Stimulated activated CD8-positive, alpha-beta memory T cell treated with anti-CD3 and anti-CD28 coated beads, Interleukin-4, amount 100 ng/mL, for 24 hours (primary cell): Measurements from ENCODE around the gene TMEM47.

ENCODE experiments used
- DNase-seq: peaks from one replicate; pipeline ENCODE4 v3.0.0-alpha.2; 2020; ENCODE audit warnings: low read depth

Gene TMEM47

DNA sequence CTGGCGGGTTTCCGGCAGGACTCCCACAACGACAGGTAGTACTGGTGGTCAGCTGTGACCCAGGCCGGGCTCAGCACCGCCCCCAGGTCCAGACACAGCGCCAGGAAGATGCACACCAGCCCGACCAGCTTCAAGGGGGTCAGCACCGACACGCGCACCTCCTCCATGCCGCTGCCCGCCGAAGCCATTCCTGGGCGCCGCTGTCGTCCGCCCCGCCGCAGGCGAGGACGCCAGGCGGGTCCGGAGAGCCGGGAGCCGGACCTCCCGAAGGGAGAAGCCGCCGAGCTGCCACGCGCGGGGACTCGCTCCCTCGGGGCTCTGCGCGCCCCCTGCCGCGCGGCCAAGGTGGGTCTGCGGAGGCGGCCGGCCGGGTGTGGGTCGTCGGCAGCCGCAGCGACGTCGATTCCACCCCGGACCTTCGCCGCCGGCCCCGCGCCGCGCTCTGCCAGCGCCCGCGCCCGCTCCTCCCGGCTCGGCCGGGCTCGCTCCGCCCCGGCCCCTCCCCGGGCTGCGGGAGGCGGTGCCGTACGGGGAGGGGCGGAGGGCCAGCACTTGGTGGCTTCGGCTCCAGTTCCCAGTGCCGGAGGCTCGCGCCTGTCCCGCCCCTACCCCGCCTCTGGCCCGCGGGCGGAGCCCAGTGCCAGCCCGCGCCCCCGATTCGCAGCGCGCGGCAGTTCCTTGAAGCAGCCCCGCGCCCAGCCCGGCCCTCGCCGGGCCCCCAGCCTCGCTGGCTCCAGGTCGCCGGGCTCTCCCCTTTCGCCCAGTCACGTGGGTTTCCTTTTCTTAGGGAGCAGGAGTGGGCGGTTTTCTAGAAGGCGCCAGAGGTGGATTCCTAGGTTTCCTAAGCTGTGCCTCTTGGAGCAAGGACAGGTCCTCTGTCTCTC lies at the start of gene TMEM47:
TMEM47 (minus strand) TSS at position 444 of the 884 bp plus-strand sequence; CDS start at position 188, 256 bp downstream.
- no peak for DNase-seq

DNA sequence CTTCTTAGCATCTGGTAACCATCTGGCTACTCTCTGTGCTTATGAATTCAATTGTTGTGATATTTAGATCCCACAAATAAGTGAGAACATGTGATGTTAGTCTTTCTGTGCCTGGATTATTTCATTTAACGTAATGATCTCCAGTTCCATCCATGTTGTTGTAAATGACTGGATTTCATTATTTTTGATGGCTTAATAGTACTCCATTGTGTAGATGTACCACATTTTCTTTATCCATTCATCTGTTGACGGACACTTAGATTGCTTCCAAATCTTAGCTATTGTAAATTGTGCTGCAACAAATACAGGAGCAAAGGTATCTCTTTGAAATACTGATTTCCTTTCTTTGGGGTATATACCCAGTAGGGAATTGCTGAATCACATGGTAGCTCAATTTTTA lies 30.0 kb upstream of the TMEM47 start:
- DNase-seq, result no peak

DNA sequence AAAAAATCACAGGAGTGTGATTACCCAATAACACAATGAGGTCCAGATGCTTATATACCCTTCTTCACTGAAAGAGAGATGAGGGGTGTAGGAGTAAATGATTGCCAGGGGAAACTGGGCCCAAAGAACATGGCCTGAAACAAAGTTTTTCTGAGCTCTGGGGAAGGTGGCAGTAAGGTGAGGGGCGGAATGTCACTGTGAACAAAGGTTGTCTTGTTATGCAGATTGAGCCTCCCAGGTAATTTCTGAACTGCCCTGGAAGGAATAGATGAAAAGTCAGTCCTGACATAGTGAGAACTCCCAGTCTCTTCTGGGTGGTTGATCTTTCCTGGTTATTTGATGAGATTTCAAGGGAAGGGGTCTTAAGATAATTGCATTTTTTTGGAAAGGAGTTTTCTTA lies 2.5 kb upstream of the TMEM47 start:
- DNase-seq, result no peak

DNA sequence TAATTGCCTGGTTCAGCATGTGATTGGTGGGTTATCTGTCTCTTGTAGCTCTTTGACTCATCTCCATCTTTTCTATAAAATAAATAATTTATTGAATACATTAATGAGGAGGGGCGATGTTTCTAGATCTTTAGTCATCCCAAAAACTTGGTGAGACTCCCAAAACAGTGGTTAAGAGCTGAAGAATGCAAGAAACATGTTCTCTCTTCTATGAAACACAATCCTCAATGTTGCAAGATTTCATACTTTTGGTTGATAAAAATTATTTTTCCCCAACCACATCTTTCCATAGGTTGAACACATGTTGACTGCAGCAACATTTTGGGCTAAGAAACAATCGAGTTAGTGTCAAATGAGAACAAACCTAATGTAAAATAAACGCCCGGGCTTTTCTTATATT lies 1.2 kb upstream of the TMEM47 start:
- no peak for DNase-seq

DNA sequence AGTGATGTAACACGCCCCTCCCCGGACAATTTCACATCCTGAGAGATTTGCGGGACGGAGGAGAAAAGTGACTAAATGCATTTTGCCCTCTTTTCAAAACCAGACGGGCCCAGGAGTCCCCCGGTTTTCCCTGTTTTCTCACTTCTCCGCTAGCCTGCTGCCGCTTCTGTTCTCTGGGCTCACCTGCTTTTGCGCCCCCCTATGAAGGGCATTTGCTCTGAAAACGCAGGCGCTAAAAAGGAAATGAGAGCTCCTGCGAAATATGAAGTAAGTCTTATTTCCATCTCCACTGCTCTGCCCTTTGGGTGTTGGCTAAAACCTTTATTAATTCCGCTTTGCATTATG lies 613 bp upstream of the TMEM47 start:
- no peak for DNase-seq

DNA sequence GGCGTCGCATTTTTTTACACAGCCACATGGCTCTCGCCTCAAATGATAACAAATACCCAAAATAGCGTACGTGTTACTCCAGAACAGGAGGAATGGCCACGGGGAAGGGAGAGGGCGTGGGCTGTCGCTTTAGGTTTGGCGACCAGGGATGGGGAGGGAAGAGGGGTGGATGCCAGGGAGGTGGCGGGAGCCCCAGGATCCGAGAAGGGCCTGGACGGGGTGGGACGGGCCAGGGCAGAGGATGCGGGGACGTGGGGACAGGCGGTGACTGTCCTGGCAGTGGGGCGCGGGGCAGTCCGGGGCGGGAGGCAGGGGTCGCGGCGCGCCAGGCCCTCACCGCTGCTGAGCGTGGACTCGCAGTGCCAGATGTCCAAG lies 631 bp downstream of the TMEM47 start:
- DNase-seq, result no peak

DNA sequence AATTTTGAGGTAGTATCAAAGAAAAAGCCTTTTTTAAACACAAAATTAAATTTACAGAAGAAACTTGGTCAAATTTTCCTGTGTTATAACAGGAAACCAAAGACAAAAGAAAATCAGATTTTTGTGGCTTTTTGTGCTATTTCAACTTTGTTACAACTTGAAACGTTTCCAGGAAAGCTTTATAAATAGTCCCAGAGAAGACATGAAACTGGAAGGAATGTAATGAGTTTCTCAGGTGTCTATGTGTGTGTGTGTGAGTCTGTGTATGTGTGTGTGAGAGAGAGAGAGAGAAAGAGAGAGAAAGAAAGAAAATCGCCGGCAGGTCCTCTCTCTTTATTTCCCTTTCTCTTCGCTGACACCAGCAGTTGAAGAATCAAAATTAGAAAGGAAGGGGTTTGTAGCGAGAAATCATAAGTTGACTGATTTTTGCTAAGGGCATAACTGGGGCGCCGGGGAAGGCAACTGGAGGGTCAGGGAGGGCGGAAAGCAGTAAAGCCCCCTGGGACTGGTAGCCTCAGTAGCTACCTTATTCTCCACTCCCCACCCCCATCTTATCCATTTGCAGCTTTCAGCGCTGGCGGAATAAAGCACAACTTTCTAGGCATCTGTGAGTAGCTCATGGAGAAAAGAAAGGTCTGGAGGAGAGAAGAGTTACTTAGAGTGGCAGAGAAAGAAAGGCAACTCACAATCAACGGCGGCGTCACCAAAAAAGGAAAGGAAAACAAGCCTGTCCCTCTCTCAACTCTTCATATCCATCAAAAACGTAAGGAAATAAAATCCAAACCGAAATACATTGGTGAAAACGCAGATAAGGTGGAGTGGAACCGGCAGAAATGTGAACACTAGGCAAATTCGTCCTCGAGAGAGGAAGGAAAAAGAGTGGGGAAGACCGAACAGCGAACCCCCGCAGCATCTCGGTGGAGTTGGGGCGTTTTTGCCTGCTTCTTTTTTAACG lies 1.3 kb downstream of the TMEM47 start:
- no peak for DNase-seq

DNA sequence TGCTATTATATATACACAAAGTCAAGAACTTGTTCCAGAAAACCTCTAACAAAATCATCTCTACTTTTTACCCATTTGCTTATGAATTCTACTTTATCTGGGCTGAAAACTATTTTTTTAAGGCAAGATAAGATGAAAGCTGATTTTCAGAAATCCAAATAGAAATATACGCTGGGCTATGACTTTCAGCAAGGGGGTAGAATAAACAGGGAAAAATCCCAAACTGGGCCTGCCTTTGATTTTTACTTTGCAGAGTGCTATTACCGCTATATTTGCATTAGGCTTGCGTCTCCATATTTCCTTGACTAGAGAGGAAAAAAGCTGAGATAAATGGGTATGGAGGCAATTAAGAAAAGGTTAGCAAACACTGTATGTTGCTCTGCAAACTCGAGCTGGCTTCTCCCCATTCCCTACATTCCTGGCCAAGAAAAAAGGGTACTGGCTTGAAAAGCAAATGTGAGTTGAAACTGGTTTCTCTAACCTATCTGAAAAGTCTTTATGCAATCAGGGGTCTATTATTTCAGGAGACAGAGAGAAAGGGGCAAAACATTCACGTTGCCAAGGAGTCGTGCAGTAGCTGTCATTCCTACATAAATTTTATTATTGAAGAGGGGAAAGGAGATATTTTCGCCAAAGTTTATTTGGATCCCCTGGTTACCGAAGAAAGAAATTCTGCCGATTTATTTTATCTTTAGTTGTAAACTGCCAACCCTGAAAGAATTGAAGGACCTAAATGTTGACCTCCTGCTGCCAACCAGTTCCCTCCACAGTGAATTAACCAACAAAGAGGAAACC lies 2.2 kb downstream of the TMEM47 start:
- DNase-seq, result no peak

DNA sequence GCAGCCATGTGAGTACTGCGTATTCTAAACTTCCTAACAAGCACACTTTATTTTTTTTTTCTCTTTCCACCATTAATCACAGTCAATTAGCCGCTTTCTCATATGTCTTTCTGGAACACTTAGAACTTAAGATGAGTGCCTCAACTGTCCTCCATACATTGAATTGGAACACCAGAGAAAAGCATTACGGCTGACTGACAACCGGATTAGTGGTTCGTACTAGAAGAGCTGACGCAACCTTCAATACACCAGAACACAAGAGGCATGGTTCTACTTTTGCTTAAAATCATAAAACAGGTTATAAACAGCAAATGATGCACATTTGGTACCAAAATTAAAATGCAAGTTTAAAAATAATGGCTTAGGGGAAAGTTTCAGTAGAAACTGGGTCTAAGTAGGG lies 3.3 kb downstream of the TMEM47 start:
- DNase-seq, result no peak

DNA sequence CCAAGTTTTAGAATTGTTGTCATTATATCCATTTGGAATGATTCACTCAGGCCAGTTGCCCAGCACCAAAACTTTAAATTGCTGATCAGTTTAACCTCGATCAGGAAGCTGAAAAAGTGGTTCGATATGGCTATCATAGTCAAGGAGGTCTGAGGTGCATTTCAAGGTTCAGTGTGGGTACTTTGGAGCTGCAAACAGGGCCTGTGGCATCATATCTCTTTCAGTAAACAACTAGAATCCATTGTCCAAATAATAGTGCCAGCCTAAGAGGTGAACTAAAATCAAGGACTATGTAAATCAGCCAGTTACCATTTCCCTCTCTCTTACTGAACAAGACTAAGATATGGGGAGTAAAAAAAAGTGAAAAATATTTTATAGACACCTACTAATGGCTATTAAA lies 14.2 kb downstream of the TMEM47 start:
- DNase-seq, result no peak

DNA sequence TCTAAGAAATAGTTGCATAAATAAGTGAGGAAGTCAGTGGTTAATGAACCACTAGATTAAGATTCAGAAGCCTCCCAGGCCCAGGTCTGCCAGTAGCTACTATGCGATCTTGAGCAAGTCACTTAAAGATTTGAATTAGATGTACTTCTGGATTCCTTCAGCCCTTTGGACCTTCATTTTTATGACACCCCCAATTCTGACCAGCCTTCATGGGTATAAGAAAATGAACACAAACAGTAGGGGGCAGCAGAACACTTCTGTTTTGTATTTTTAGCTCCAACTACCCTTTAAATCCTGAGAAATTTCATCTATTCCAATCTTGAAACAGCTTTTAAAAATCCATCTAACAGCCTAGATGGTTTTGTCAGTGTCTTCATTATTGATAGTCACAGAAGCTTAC lies 19.0 kb downstream of the TMEM47 start:
- no peak for DNase-seq

DNA sequence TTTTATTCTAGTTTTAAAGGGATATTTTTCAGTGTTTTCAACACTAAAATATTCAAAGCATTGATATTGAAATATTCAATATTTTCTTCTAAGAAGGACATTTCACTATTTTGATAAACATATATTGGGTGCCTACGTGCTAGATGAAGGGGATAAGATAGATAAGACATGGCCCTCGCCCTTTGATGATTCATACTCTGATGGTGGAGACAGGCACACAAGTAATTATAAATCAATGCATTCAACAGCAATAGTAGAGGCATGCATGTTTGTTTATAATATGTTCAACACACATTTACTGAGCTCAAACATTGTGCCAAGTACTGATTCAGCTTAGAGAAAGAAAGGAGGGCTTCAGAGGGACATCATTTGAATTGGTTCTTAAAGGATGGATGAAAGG lies 22.7 kb downstream of the TMEM47 start:
- DNase-seq, result no peak

DNA sequence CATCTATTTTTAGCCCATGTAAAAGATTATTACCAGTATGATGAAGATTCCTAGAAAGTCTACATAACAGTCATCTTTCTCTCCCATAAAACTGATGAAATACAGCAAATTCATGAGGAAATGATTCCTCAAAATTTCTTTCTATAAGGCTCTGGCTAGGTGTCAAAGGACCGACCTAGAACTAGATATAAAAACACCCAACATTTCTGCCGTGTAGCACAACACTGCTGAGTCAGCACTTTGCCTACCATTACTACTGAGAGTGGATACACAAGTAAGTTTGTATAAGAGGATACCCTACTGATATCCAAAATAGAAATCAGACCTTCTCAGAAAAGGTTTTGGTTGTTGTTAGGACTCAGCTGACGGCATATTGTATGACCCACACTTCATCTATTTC lies 24.7 kb downstream of the TMEM47 start:
- DNase-seq, result no peak

DNA sequence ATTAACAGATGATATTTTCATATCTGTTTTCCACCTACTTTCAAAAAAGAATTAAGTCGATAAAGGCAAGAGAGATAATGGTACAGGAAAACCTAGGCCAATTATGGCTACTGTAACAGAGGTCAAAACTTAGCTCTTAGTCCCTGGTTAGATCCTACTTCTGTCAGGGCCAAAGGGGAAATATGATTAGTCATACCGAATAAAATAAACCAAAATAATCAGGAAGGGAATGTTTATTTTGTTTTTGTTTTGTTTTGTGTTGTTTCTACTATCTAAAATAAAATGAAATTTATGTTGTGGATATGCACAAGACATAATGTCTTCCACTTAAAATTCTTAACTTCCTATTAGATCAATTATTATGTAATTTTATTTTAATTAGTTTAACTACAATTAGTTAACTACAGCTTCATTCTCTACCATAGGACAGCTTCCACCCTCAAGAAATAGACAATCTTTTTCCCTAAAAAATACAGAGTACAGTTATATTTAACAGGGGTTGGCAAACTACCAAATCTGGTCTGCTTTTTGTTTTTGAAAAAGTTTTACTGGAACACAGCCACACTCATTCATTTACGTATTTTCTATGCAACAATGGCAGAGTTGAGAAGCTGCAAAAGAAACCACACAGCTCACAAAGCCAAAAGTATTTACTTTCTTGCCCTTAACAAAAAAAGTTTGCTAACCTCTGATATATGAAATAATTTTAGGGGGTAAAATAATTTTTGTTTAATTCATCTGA lies 25.4 kb downstream of the TMEM47 start:
- no peak for DNase-seq

DNA sequence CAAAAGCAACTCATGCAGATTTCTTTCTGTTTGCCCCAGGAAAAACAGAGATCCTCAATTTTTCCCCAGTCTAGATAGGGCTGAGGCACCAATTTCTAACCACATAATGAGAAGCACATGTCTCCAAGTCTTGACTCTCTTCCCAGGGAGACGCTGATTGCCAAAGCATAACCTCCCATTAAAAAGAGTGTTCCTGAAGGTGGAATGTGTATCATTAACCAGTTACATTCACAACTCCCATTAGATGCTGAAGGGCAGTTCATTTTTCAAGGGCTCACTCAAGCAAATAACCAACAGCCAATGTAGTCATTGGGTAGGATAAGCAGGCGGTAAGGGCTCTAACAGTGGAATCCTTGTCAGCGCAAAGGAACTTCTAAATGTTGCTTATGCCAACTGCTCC lies 27.5 kb downstream of the TMEM47 start:
- DNase-seq, result no peak

DNA sequence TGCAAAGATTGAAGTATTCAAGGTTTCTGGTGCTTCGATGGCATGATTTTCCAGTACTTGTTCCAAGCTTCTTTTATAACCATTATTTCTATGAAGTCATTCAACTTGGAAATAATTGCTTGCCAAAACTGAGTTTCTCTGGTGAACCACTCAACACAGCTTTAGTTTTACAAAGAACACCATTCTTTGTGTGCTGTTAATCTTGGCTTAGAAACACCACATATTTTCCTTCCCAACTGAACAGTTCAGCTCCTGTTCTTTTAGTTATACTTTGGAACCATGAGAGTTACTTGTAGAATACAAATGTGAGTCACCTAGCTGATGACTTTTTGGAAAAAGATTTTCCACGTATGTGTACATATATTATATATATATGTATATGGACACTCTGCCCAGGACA lies 32.7 kb downstream of the TMEM47 start:
- DNase-seq, result no peak

DNA sequence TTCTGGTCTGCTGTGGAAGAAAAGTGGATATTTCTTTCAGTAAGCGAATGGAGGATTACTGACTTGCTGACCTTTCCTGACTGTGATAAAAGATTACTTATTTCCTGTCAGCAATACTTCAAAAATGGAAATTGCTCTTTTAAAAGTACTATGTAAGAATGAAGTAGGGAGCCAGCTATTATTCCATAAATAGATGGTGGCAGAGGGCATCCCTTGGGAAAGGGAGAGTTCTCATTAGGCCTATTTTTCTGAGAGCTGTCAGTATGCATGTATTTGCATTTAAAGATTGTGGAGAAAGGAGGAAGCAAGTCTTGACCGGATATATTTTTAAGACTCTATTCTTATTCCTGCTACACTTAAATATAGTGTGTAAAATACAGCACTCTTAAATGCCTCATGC lies 37.2 kb downstream of the TMEM47 start:
- DNase-seq, result no peak

DNA sequence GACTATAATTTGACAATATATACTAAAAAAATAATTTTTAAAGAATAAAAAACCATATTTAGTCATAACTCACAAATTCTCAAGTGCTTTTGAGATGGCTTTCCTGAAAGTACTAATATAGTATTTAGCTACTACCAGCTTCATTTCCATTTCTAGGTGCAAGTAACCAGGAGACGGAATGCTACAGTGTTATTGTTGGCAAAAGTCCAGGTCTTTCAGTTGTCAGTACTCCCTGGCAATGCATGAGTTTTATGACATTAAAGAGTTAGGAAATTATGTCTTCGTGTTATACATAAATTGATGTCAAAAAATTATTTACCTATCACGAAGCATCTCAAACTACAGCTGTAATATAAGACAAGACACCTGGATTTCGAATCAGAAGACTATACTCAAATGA lies 45.0 kb downstream of the TMEM47 start:
- no peak for DNase-seq

DNA sequence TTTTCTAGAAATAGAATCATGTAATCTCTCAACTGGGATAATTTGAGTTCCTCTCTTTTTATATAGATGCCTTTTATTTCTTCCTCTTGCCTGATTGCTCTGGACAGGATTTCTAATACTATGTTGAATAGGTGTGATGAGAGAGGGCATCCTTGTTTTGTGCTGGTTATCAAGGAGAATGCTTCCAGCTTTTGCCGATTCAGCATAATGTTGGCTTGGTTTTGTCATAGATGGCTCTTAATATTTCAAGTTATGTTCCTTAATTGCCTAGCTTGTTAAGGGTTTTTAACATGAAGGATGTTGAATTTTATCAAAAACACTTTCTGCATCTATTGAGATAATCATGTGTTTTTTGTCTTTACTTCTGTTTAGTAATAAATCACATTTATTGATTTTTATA lies 58.7 kb downstream of the TMEM47 start:
- no peak for DNase-seq

DNA sequence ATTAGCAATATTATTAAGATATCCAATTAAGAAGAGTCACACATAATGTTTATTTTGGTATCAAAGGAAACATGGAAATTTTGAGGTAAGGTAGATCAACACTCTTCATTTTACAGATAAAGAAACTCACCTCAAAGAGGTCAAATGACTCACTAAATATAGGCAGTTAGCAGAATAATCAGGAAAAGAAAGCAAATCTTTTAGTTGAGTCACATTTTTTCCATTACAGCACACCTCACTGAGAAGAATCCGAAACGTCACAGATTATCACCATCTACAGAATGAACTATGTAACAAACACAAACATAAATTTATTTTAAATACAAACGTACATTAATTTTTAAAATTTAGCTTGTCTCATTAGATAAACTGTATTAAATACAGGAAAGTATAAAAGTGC lies 70.1 kb downstream of the TMEM47 start:
- no peak for DNase-seq

DNA sequence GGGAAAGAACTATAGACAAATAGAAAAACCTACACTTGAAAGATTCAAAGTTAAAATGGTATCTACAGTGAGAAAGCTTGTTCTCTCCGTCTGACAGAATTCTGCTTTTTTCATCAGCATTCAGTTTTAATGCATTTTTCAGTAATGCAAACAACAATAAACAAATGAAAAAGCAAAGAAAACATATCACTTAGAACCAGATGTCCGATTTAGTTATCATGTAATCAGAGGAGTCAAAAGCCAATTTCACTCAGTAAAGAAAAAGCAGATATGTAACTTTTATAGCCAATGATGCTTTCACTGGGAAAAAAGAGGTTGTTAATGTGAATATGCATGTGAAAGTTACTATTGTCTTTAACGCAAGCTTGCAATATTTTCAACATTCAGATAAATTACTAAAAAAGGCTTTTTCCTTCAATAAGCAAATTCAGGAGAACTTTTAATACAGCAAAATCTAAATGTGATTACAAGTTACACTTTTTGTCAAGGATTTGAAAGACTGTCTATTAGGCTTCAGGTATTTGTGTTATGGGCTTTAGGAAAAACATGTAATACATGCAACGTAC lies 70.7 kb downstream of the TMEM47 start:
- no peak for DNase-seq
